Measurements from ENCODE around the gene TPBGL. TPM values are rescaled to one million over a fixed set of nuclear protein-coding genes. Genes with fewer than 3 reads are reported as not detected.

Gene TPBGL
- total RNA-seq, 1 experiment from 2014 or later = not detected

DNA sequence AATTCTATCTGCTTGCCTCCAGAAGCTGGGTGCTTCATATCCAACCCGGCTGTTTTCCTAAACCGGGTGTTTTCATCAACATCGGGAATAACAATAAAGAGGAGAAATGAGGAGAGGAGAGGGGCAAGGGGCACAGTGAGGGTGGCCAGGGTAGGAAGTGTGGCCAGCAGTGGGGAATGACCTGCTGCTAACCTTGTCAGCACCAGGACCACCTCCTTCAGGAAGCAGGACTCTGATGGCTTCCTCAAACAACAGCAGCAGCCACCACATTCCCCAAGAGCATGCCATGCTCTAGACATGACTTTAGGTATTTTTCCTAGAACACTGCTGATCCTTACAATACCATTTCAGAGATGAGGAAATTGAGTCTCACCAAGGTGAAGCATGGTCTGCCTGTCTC, 52.4 kb downstream of the TPBGL start:
- Histone ChIP-seq H3K27ac (ENCODE audit: low read length) (no peak overlapping the region), H3K4me3 (ENCODE audit: low read length) (no peak overlapping the region), H3K9me2 (replicated peaks; ENCODE audit: insufficient read depth, low read length) (no peaks in the 10 kb centered on the region), H3K9ac (ENCODE audit: low read length) (no peak overlapping the region), H3K9me3 (ENCODE audit: low read length) (no peaks in the 10 kb centered on the region), H4K20me1 (ENCODE audit: insufficient read depth, low read depth, low read length) (no peaks in the 10 kb centered on the region), H3K79me2 (ENCODE audit: low read length) (no peaks in the 10 kb centered on the region), H3K27me3 (ENCODE audit: low read length) (no peaks in the 10 kb centered on the region), H2AFZ (ENCODE audit: low read length) (no peak overlapping the region), H3K4me1 (ENCODE audit: low read length) (no peaks in the 10 kb centered on the region), H3K4me2 (ENCODE audit: low read depth, low read length, poor library complexity, severe bottlenecking) (no peak overlapping the region), H3K36me3 (ENCODE audit: insufficient read depth, low read length) (no peaks in the 10 kb centered on the region)
- no peak for DNase-seq

Other genes with a start within 250 kb of the TPBGL start
- 0.04 TPM in 1 of 2 replicates, not detected in the other for gene OR2AT4, start 143.9 kb upstream of the TPBGL start, total RNA-seq (2014; rRNA removed; shearing (Covaris generic); ENCODE audit: low replicate concordance)
- not detected in 2 replicates for gene SLCO2B1, start 89.7 kb upstream of the TPBGL start, total RNA-seq (2014; rRNA removed; shearing (Covaris generic); ENCODE audit: low replicate concordance)
- not detected in 2 replicates for gene ARRB1, start 110.9 kb downstream of the TPBGL start, total RNA-seq (2014; rRNA removed; shearing (Covaris generic); ENCODE audit: low replicate concordance)
- gene RPS3, start 158.7 kb downstream of the TPBGL start, total RNA-seq (2014; rRNA removed; shearing (Covaris generic); ENCODE audit: low replicate concordance) = 2,332 and 2,975 TPM in 2 replicates
- gene KLHL35, start 192.4 kb downstream of the TPBGL start, total RNA-seq (2014; rRNA removed; shearing (Covaris generic); ENCODE audit: low replicate concordance) = 1.3 and 8.5 TPM in 2 replicates